ENCODE measurements around the gene CYS1. TPM values are rescaled to one million over a fixed set of nuclear protein-coding genes. Genes with fewer than 3 reads are reported as not detected.
"Not testable (repeated sequence)": the region's sequence is repeated elsewhere in the genome, so short reads cannot be mapped to it uniquely, and the experiment has no call there.

Gene CYS1
- total RNA-seq, 1 donor from 2014 or later: 2.0 TPM

GRCh38 chr2:10012366-10012962, 67.7 kb downstream of the CYS1 start:
- not testable (repeated sequence) for DNase-seq

- DNase-seq: not testable (repeated sequence)
Observed at GRCh38 chr2:10011606-10012325, 68.4 kb downstream of the CYS1 start.

- DNase-seq: not testable (repeated sequence)
Observed at GRCh38 chr2:10010861-10011605, 69.2 kb downstream of the CYS1 start.

GRCh38 chr2:10009811-10010781, 70.1 kb downstream of the CYS1 start:
- DNase-seq: no peak

- no peak for DNase-seq
Observed at GRCh38 chr2:10009271-10009810, 70.9 kb downstream of the CYS1 start.

- DNase-seq: no peak
Observed at GRCh38 chr2:10008809-10009176, 71.4 kb downstream of the CYS1 start.

GRCh38 chr2:10007921-10008808, 72.0 kb downstream of the CYS1 start:
- no peak for DNase-seq

GRCh38 chr2:10007435-10007834, 72.8 kb downstream of the CYS1 start:
- no peak for DNase-seq

Small RNA genes within 50 kb of the gene (small RNA-seq; reads per million reads assigned to genes)
- not detected for gene RF00568

Other genes with a start within 250 kb of the CYS1 start
- 48.0 TPM for gene TAF1B, start 236.9 kb downstream of the CYS1 start, total RNA-seq
- gene GRHL1, start 128.7 kb downstream of the CYS1 start, total RNA-seq: 4.1 TPM
- gene KLF11, start 36.9 kb downstream of the CYS1 start, total RNA-seq: 14.0 TPM
- 4.8 TPM for gene RRM2, start 42.3 kb upstream of the CYS1 start, total RNA-seq
- 19.0 TPM for gene HPCAL1, start 222.5 kb upstream of the CYS1 start, total RNA-seq